Thyroid gland (tissue), 4 donors: ENCODE results near the gene CDKN2A. TPM values are rescaled to one million over a fixed set of nuclear protein-coding genes. Genes with fewer than 3 reads are reported as not detected.
A peak's percentile ranks its signal among the peaks of the same experiment; 100 is the strongest.

Source experiments
- DNase-seq, 2 donors: peaks; one replicate each; pipeline ENCODE4 v3.0.0-alpha.2; 2019
- H3K27ac ChIP-seq, 3 donors: fragments of 200-600 bp; sonication (generic); 1 replicate in 2 of 3; 2 replicates in 1 of 3; pipeline ENCODE4 v1.5.1; 2016 to 2019; ENCODE audit warnings: mild to moderate bottlenecking in 1 of 3, moderate library complexity in 1 of 3
- H3K27me3 ChIP-seq: fragments of 200-600 bp; sonication (generic); one replicate; pipeline ENCODE4 v1.5.1; 2019
- H3K36me3 ChIP-seq, 2 donors: fragments of 200-600 bp; sonication (generic); one replicate each; pipeline ENCODE4 v1.5.1; 2016 to 2019
- H3K4me1 ChIP-seq, 2 donors: fragments of 200-600 bp; sonication (generic); one replicate each; pipeline ENCODE4 v1.5.1; 2017 to 2019
- H3K4me3 ChIP-seq, 3 donors: fragments of 200-600 bp; sonication (generic); replicated peaks in 1 of 3; 1 replicate in 2 of 3; 2 replicates in 1 of 3; pipeline ENCODE4 v1.5.1; 2016; ENCODE audit warnings: mild to moderate bottlenecking in 1 of 3
- H3K9me3 ChIP-seq: fragments of 200-600 bp; sonication (generic); one replicate; pipeline ENCODE4 v1.5.1; 2017
- CTCF ChIP-seq, 6 experiments: fragments of 200-600 bp in 3 of 6; fragments of 450-650 bp in 3 of 6; sonication (generic) in 3 of 6; IDR thresholded peaks; one replicate each; pipeline ENCODE4 v1.5.1; 2016 to 2019; ENCODE audit warnings: antibody characterized with exemption in 6 of 6, mild to moderate bottlenecking in 2 of 6, inconsistent platforms in 1 of 6, moderate library complexity in 1 of 6
- POLR2A ChIP-seq, 2 donors: fragments of 450-650 bp; IDR thresholded peaks; one replicate each; pipeline ENCODE4 v1.6.1; 2017; ENCODE audit warnings: antibody characterized with exemption in 2 of 2, mild to moderate bottlenecking in 2 of 2, moderate library complexity in 1 of 2
- WGBS, 2 donors: methylation state at CpG; one replicate each; pipeline ENCODE4 v1.1.5; 2017; 5-methylcytosine and 5-hydroxymethylcytosine counted together
- intact Hi-C: fragments of 100-400 bp; cut with DNase I; formaldehyde crosslinking; loops from one replicate; pipeline ENCODE4 v1.15.1; 2023
- total RNA-seq, 4 donors: library from RNA; depleted of rRNA; stranded (reverse); fragments of >200 nt; gene quantifications; one replicate each; pipeline ENCODE4 v1.2.3, GENCODE V29; 2016

Gene CDKN2A
- total RNA-seq, 4 donors from 2014 or later = 1.9 to 2.3 (median 2.1) TPM; not detected in 1

- peaks cover 10% of the 10 kb centered on the region for H3K27me3 ChIP-seq
- 18 to 20% methylated on average over 41 to 50 of the region's 54 CpGs for WGBS, 2 donors
Observed at GRCh38 chr9:21995666-21996398, 1.6 kb upstream of the CDKN2A start.

DNA sequence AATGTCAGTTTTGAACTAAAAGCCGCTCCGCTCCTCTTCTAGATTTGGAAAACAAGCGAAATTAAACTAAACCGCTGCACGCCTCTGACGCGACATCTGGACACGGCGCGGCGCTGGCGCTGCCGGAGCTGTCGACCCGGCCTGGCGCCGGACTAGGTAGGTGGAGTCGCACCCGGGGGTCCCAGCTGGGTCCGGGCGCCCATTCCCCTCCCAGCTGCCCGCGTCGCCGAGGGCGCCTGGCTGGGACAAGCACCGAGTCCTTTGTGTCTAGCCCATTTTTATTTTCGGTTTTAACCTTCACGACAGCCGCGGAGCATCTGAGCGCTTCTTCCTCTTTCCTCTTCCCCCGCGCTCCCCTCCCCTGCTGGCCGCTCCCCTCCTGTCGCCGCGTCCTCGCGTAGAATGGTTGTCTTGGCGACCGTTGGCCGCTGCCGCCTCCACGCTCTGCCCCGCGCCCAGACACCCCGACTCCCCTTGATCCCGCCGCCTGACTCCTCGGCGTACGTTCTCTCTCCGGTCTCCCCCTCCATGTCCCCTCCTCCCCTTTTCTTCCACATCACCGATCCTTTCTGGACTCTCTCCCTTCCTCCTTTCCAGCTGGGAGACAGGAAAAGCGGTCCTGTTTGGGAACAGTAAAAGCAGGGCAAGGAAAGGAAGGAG lies 944 bp upstream of the CDKN2A start:
- Histone ChIP-seq H3K27me3 (peaks cover 10% of the 10 kb centered on the region), H3K4me1 (peaks cover 8 to 12% of the 10 kb centered on the region in 2 donors), H3K36me3 (no peaks in the 10 kb centered on the region), H3K9me3 (no peaks in the 10 kb centered on the region), H3K27ac (peak overlapping the region; percentile 42 to 62 (median 46)), H3K4me3 (peak overlapping the region; percentile 7 to 81 (median 58))
- TF ChIP-seq POLR2A (IDR thresholded peaks at IDR 0.05) = no peak
- TF ChIP-seq CTCF (IDR thresholded peaks at IDR 0.05) = peak in 1 of 6 experiments; percentile 2
- intact Hi-C loops = no loop called here
- 1 to 2% methylated on average over 56 of the region's 56 CpGs for WGBS, 2 donors
- peak; percentile 37 for DNase-seq

More at GRCh38 chr9:21995666-21996398, 1.6 kb upstream of the CDKN2A start:
- intact Hi-C loops = no loop called here
- TF ChIP-seq POLR2A (IDR thresholded peaks at IDR 0.05) (no peak), CTCF (IDR thresholded peaks at IDR 0.05) (no peak)
- no peaks in the 10 kb centered on the region for H3K9me3 ChIP-seq
- H3K4me3 ChIP-seq = peak overlapping the region; percentile 7 to 81 (median 58)
- H3K4me1 ChIP-seq = peaks cover 8 to 12% of the 10 kb centered on the region in 2 donors
- H3K36me3 ChIP-seq = no peaks in the 10 kb centered on the region
- peak overlapping the region in 1 of 3 donors; percentile 62 for H3K27ac ChIP-seq
- peak; percentile 9 to 13 for DNase-seq

GRCh38 chr9:21994556-21995005 lies 389 bp upstream of the CDKN2A start, which contains the start of gene CDKN2B-AS1:
Gene CDKN2B-AS1, plus strand, starts transcription at chr9:21994791.
- Histone ChIP-seq H3K36me3 (no peaks in the 10 kb centered on the region), H3K27ac (peak within 1 kb of the TSS; percentile 42 to 62 (median 46)), H3K27me3 (peaks cover 10% of the 10 kb centered on the region), H3K9me3 (no peaks in the 10 kb centered on the region), H3K4me1 (peaks cover 8 to 12% of the 10 kb centered on the region in 2 donors), H3K4me3 (peak within 1 kb of the TSS; percentile 7 to 81 (median 58))
- intact Hi-C loops = no loop called here
- 1% methylated on average over 16 to 28 of the region's 43 CpGs for WGBS, 2 donors
- DNase-seq = peak in 1 of 2 donors; percentile 17
- TF ChIP-seq POLR2A (IDR thresholded peaks at IDR 0.05) (no peak), CTCF (IDR thresholded peaks at IDR 0.05) (no peak)

DNA sequence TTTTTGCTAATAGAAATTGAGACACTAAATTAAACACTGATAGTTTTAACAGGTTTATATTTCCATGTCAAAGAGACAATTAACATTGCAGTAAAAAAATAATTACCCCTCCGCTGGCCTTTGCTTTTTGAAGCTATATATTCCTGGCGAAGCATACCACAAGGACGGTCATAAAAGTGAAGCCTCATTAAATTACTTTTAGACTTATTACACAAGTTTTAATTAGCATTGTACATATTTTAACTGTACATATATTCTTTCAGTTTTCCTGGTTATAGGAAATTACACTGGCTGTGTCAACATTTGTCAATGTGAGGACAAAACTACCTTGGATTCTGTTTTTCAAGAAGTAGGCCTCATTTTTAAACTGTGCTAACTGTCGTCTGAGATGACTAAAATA lies 1.2 kb downstream of the CDKN2A start:
- intact Hi-C loops = no loop called here
- WGBS, 2 donors = 95 to 97% methylated on average over 4 of the region's 4 CpGs
- no peaks in the 10 kb centered on the region for H3K36me3 ChIP-seq
- peaks cover 17% of the 10 kb centered on the region for H3K27me3 ChIP-seq
- no peak overlapping the region for H3K4me3 ChIP-seq
- no peak for TF ChIP-seq POLR2A (IDR thresholded peaks at IDR 0.05)
- TF ChIP-seq CTCF (IDR thresholded peaks at IDR 0.05) = no peak
- DNase-seq = no peak
- no peaks in the 10 kb centered on the region for H3K9me3 ChIP-seq
- no peak overlapping the region for H3K27ac ChIP-seq
- peaks cover 8 to 12% of the 10 kb centered on the region in 2 donors for H3K4me1 ChIP-seq
